Heart left ventricle (tissue), 16 donors: Measurements from ENCODE around the gene SEMA3E. TPM values are rescaled to one million over a fixed set of nuclear protein-coding genes. Genes with fewer than 3 reads are reported as not detected.

Source experiments
- ATAC-seq, 4 donors: fragments of 200-7000 bp; cut with Tn5 transposase; one replicate each; pipeline ENCODE4 v1.9.1; 2020 to 2022; ENCODE audit warnings: moderate library complexity in 4 of 4, mild to moderate bottlenecking in 3 of 4, moderate number of reproducible peaks in 1 of 4
- DNase-seq, 5 donors: peaks; one replicate each; pipeline ENCODE4 v3.0.0-alpha.2; 2020
- H3K27ac ChIP-seq, 12 donors: fragments of 200-600 bp; sonication (generic) in 4 of 12; one replicate each; pipeline versions ENCODE4 v1.5.0 to v1.8.0; 2016 to 2022; ENCODE audit warnings: mild to moderate bottlenecking in 2 of 12
- H3K27me3 ChIP-seq, 9 donors: fragments of 200-600 bp; sonication (generic) in 2 of 9; one replicate each; pipeline versions ENCODE4 v1.5.1 to v1.8.0; 2016 to 2022; ENCODE audit warnings: mild to moderate bottlenecking in 3 of 9
- H3K36me3 ChIP-seq, 9 donors: fragments of 200-600 bp; sonication (generic) in 2 of 9; one replicate each; pipeline versions ENCODE4 v1.5.0 to v1.8.0; 2018 to 2022; ENCODE audit warnings: mild to moderate bottlenecking in 2 of 9
- H3K4me1 ChIP-seq, 12 donors: fragments of 200-600 bp; sonication (generic) in 4 of 12; one replicate each; pipeline versions ENCODE4 v1.5.0 to v1.8.0; 2016 to 2022; ENCODE audit warnings: mild to moderate bottlenecking in 3 of 12
- H3K4me3 ChIP-seq, 12 donors: fragments of 200-600 bp; sonication (generic) in 4 of 12; one replicate each; pipeline versions ENCODE4 v1.5.0 to v1.8.0; 2017 to 2022; ENCODE audit warnings: mild to moderate bottlenecking in 9 of 12, moderate library complexity in 4 of 12
- H3K9me3 ChIP-seq, 12 donors: fragments of 200-600 bp; sonication (generic) in 4 of 12; one replicate each; pipeline versions ENCODE4 v1.5.0 to v1.8.0; 2016 to 2022; ENCODE audit warnings: mild to moderate bottlenecking in 1 of 12
- POLR2A ChIP-seq, 2 donors: fragments of 450-650 bp; IDR thresholded peaks; one replicate each; pipeline ENCODE4 v1.6.1; 2017; ENCODE audit warnings: antibody characterized with exemption in 2 of 2, mild to moderate bottlenecking in 2 of 2, moderate library complexity in 2 of 2
- WGBS, 4 donors: extraction: QIAGEN DNeasy Blood & Tissue Kit in 2 of 4; methylation state at CpG; one replicate each; pipeline versions ENCODE4 v1.1.5 to v1.1.7; 2013 to 2018; 5-methylcytosine and 5-hydroxymethylcytosine counted together
- intact Hi-C, 10 donors: fragments of 100-400 bp; cut with DNase I; formaldehyde crosslinking; loops; one replicate each; pipeline versions ENCODE4 v1.11.1 to v1.14.2; 2022
- polyA plus RNA-seq, 2 donors: library from polyadenylated mRNA; stranded (reverse); fragments of 200-250 nt; gene quantifications; one replicate each; pipeline ENCODE4 v1.2.3, GENCODE V29; 2013
- total RNA-seq, 9 donors: library from RNA; depleted of rRNA in 2 of 9; stranded (reverse); fragments of >200 nt in 2 of 9; fragmentation: NEBNext Ultra II Directional in 3 of 9; extraction: Animal tissue kit (Norgen Biotek cat#: 25700) in 3 of 9; gene quantifications; one replicate each; pipeline versions ENCODE4 v1.1.0 to v1.2.4, GENCODE V29; 2016 to 2023
- TF ChIP-seq, protein P1 (sequence below), 12 donors: fragments of 200-600 bp; sonication (generic) in 4 of 12; IDR thresholded peaks; one replicate each; pipeline versions ENCODE4 v1.5.0 to v1.8.0; 2018 to 2022; ENCODE audit warnings: antibody characterized with exemption in 12 of 12, mild to moderate bottlenecking in 5 of 12
- donor health status: ischemic (EF 13 %, LVEDD 7.1; RV severe dilation, severe dysfunction).
- donor health status: healthy with polysubstance abuse.
- donor health status: DM: no; HTN: yes; CAD: no.
- donor health status: DM: no; HTN: no; CAD: no.
- donor health status: ischemic (EF 25% LVEDD 6.9; RV normal size, moderate dysfunction).
- donor health status: ischemic (EF 25% LVEDD 5.7; RV mildly dilated, moderate dysfunction).
- donor health status: healthy.
- donor health status: DM: yes; HTN: yes; CAD: no.
- donor health status: ischemic (EF 35%, LVEDD 5.7; RV mildly dilated, moderate dysfunction).
- donor health status: nonischemic (EF 11% LVEDD 7.7; RV severe dilation, severe dysfunction).
- donor health status: DM: yes; HTN: yes; CAD: no.
- donor health status: PGD.
- donor health status: ischemic (EF 29% LVEDD 5.4; RV normal size, mild dysfunction).
- donor health status: nonischemic (EF 23%, LVEDD 6.1; RV moderate dilation, normal function).

SEMA3E gene
- total and polyA plus RNA-seq, 11 donors = 0.04 to 1.2 (median 0.17) TPM; not detected in 3

DNA sequence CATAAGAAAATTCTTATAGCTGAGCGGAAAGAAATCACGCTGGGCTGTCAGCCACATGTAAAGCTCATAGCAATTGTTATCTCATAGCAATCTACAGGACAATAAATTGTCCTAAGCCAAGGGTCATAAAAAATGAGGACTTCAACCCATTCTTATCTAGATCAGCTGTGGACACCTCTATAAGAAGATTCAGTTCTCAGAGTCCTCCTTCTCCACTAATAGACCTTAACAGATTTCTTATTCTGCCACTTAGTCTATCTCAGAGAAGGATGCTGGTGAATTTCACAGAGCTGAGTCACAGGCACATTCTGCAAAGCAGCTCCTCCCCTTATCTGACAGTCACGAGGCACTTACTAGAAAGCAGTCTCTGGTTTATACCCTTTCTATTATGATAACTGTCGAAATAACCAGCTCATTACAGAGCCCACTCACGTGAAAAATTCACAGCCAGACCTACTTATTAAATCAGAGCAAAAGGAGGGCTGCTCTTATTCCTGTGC, 300.9 kb downstream of the SEMA3E start:
- intact Hi-C loops = no loop called here
- no peaks in the 10 kb centered on the region for H3K36me3 ChIP-seq
- no peak for DNase-seq
- no peak for ATAC-seq
- no peaks in the 10 kb centered on the region for H3K27me3 ChIP-seq
- no peak for TF ChIP-seq POLR2A (IDR thresholded peaks at IDR 0.05)
- TF ChIP-seq, protein P1, sequence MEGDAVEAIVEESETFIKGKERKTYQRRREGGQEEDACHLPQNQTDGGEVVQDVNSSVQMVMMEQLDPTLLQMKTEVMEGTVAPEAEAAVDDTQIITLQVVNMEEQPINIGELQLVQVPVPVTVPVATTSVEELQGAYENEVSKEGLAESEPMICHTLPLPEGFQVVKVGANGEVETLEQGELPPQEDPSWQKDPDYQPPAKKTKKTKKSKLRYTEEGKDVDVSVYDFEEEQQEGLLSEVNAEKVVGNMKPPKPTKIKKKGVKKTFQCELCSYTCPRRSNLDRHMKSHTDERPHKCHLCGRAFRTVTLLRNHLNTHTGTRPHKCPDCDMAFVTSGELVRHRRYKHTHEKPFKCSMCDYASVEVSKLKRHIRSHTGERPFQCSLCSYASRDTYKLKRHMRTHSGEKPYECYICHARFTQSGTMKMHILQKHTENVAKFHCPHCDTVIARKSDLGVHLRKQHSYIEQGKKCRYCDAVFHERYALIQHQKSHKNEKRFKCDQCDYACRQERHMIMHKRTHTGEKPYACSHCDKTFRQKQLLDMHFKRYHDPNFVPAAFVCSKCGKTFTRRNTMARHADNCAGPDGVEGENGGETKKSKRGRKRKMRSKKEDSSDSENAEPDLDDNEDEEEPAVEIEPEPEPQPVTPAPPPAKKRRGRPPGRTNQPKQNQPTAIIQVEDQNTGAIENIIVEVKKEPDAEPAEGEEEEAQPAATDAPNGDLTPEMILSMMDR (IDR thresholded peaks at IDR 0.05) = no peak
- H3K4me1 ChIP-seq = no peaks in the 10 kb centered on the region
- H3K27ac ChIP-seq = no peak overlapping the region
- WGBS, 4 donors = 29 to 35% (median 31%) methylated on average over 5 of the region's 5 CpGs
- no peak overlapping the region for H3K4me3 ChIP-seq
- peaks cover 0 to 17% (median 4%) of the 10 kb centered on the region in 12 donors for H3K9me3 ChIP-seq

DNA sequence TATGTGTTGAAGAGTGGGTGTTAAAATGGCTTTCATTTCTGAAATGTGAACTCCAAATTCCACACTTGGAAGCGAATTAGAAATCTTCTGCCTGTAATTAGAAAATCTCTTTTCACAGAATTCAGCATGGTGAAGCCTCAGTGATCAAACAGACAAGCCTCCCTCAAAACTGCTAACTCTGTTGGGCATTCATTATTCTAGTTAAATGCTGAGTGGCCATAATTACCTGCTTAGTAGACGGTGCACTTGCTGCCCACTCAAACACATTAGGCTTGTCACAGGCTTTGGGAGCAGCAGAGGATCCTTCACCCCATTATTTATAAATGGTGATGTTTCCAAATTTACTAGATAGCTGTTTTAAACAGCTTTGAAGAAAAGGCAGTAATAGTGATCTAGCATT, 309.0 kb downstream of the SEMA3E start:
- no peak overlapping the region for H3K27ac ChIP-seq
- intact Hi-C loops = no loop called here
- TF ChIP-seq POLR2A (IDR thresholded peaks at IDR 0.05) = no peak
- TF ChIP-seq, protein P1 (IDR thresholded peaks at IDR 0.05) = no peak
- no peaks in the 10 kb centered on the region for H3K27me3 ChIP-seq
- H3K4me1 ChIP-seq = no peaks in the 10 kb centered on the region
- no peak overlapping the region for H3K4me3 ChIP-seq
- 58 to 63% (median 61%) methylated on average over 2 of the region's 2 CpGs for WGBS, 4 donors
- ATAC-seq = no peak
- peaks cover 0 to 6% (median 0%) of the 10 kb centered on the region in 12 donors for H3K9me3 ChIP-seq
- no peak for DNase-seq
- no peaks in the 10 kb centered on the region for H3K36me3 ChIP-seq

DNA sequence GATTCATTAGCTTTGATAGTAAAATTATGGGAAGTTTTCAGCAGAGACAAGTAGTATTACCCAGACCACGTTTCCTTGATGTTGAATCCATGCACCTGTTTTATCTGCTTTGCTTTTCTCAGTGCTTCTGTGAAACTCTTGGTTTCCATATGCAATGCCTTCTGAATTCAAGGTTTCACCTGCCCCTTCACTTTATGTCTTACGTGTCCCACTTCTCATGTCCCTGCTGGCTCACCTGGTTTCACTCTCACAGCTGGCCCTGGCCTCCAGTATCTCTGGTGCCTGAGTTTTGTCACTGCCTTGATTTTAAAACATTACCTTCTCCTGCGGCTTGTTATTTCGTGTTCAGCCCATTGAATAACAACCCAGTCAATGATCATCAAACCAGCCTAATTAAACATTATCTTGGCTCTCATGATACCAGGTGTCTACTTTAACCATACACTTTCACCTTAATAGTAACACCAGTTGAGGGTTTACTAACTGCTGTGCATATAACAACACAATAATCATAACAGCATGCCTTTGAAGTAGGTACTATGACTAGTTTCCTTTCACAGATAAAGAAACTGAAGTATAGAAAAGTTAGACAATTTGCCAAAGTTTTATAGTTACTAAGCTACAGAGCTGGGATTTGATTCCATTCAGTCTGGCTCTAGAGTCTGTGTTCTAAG, 310.5 kb downstream of the SEMA3E start:
- no peak overlapping the region for H3K4me3 ChIP-seq
- no peak for TF ChIP-seq POLR2A (IDR thresholded peaks at IDR 0.05)
- TF ChIP-seq, protein P1 (IDR thresholded peaks at IDR 0.05) = no peak
- no peak overlapping the region for H3K27ac ChIP-seq
- DNase-seq (no peak), ATAC-seq (no peak)
- no peaks in the 10 kb centered on the region for H3K36me3 ChIP-seq
- no peaks in the 10 kb centered on the region for H3K4me1 ChIP-seq
- intact Hi-C loops = no loop called here
- WGBS, 4 donors = 83 to 85% (median 84%) methylated on average over 4 of the region's 4 CpGs
- H3K9me3 ChIP-seq = peaks cover 0 to 5% (median 0%) of the 10 kb centered on the region in 12 donors
- H3K27me3 ChIP-seq = no peaks in the 10 kb centered on the region

DNA sequence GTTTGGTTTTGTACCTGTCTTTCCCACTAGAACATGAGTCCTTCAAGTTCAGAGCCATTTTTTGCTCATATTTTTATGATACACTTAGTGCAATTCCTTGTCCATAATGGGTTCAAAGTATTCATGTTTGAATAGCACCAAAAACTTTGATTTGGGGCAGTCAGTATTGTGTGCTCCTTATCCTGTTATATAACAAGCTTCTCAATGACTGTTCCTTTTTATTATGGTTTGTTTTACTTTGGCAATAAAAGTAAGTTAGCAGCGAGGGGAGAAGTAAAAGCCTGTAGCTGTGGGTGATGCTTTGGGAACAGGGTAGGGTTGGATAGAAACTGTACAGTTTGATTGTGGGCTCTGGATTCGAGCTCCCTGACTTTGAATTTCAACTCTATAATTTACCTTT, 311.9 kb downstream of the SEMA3E start:
- no peaks in the 10 kb centered on the region for H3K9me3 ChIP-seq
- WGBS, 4 donors = 68 to 77% (median 72%) methylated on average over 2 of the region's 2 CpGs
- H3K27me3 ChIP-seq = no peaks in the 10 kb centered on the region
- DNase-seq (no peak), ATAC-seq (no peak)
- intact Hi-C loops = no loop called here
- no peak for TF ChIP-seq POLR2A (IDR thresholded peaks at IDR 0.05)
- TF ChIP-seq, protein P1 (IDR thresholded peaks at IDR 0.05) = no peak
- H3K36me3 ChIP-seq = no peaks in the 10 kb centered on the region
- no peaks in the 10 kb centered on the region for H3K4me1 ChIP-seq
- no peak overlapping the region for H3K27ac ChIP-seq
- no peak overlapping the region for H3K4me3 ChIP-seq
